Measurements from ENCODE around the gene NUDT14. TPM values are rescaled to one million over a fixed set of nuclear protein-coding genes. Genes with fewer than 3 reads are reported as not detected.

The NUDT14 gene
- total and polyA plus RNA-seq, 2 of the 8 experiments (the other 6 are each of a cell fraction or from before 2014, with no cell fraction given) = 25.5 to 33.3 TPM

- ChIA-PET POLR2A (ENCODE audit: partially characterized antibody) (interaction anchor here (0.7 kb wide), 1 partner anchor 158 kb away, joined by 4 read pairs; no protein-coding TSS in a partner anchor), CTCF (ENCODE audit: partially characterized antibody) (interaction anchor here (0.8 to 1.5 kb wide), 5 partner anchors 14 to 70 kb away, joined by 3 to 5 read pairs (median 3); no protein-coding TSS in a partner anchor)
- Histone ChIP-seq H3K79me2 (ENCODE audit: control insufficient read depth in 1 of 2, insufficient read depth in 2 of 2, low read length in 2 of 2) (no peaks in the 10 kb centered on the region), H2AK5ac (ENCODE audit: low read depth, low read length) (no peak overlapping the region), H2BK120ac (replicated peaks; ENCODE audit: low read depth, low read length) (no peak overlapping the region), H3K4me1 (replicated peaks in 1 of 4; ENCODE audit: control insufficient read depth in 3 of 4, insufficient read depth in 4 of 4, low read length in 3 of 4) (peaks cover 0 to 6% (median 0%) of the 10 kb centered on the region in 4 experiments; a peak in 5 of 7 replicates), H3K56ac (replicated peaks; ENCODE audit: insufficient read length, low read depth, low read length) (no peak overlapping the region), H3K23ac (ENCODE audit: insufficient read length) (no peak overlapping the region), H3K27ac (ENCODE audit: low read depth, low read length) (no peak overlapping the region), H3K27me3 (replicated peaks in 1 of 4; ENCODE audit: control insufficient read depth in 3 of 4, extremely low read depth in 1 of 4, insufficient read depth in 3 of 4, low read length in 3 of 4) (no peaks in the 10 kb centered on the region), H3K36me3 (ENCODE audit: control insufficient read depth in 2 of 4, insufficient read depth in 4 of 4, low read length in 3 of 4) (no peaks in the 10 kb centered on the region), H3K9me3 (ENCODE audit: insufficient read depth in 2 of 2, low read depth in 1 of 2, low read length in 1 of 2) (no peaks in the 10 kb centered on the region), H2BK15ac (ENCODE audit: low read length) (no peak overlapping the region), H4K8ac (ENCODE audit: extremely low read depth, insufficient read depth, low read length) (no peak overlapping the region; the same call in 1 of the 2 replicates), H4K91ac (replicated peaks; ENCODE audit: insufficient read length, low read length) (no peak overlapping the region), H3K9ac (replicated peaks in 1 of 4; ENCODE audit: extremely low read depth in 1 of 4, low read depth in 3 of 4, low read length in 3 of 4) (no peak overlapping the region), H4K20me1 (replicated peaks in 1 of 2; ENCODE audit: control insufficient read depth in 1 of 2, insufficient read depth in 2 of 2, low read length in 2 of 2) (peaks cover 0 to 6% of the 10 kb centered on the region in 2 experiments), H2AFZ (ENCODE audit: low read length) (no peak overlapping the region), H3K18ac (ENCODE audit: extremely low read depth, low read length) (no peak overlapping the region), H3K79me1 (ENCODE audit: low read depth, low read length) (peaks cover 4% of the 10 kb centered on the region; the same call in 1 of the 2 replicates), H2BK12ac (ENCODE audit: low read depth, low read length) (no peak overlapping the region), H3K4me3 (ENCODE audit: extremely low read depth in 1 of 4, insufficient read depth in 2 of 4, low read depth in 3 of 4, low read length in 4 of 4) (no peak overlapping the region), H4K5ac (ENCODE audit: insufficient read length, low read depth, low read length) (no peak overlapping the region), H3K14ac (ENCODE audit: insufficient read length) (no peak overlapping the region), H2BK20ac (ENCODE audit: low read length) (no peak overlapping the region), H2BK5ac (ENCODE audit: low read depth, low read length) (no peak overlapping the region), H3K4ac (replicated peaks; ENCODE audit: insufficient read length, low read depth, low read length) (no peak overlapping the region), H3K4me2 (ENCODE audit: insufficient read depth in 1 of 2, low read depth in 2 of 2, low read length in 2 of 2) (no peak overlapping the region), H3K23me2 (ENCODE audit: low read depth, low read length) (0 out of 2 replicates have a peak, but pooled peaks cover 2% of the 10 kb centered on the region)
- no peak for FAIRE-seq
- DNase-seq (ENCODE audit: low read depth in 1 of 2, low spot score in 2 of 2) = no peak
- 89% methylated on average over 6 of the region's 12 CpGs; no CpG with 5 or more reads in 1 of the 2 experiments for WGBS, 2 experiments (ENCODE audit: extremely low coverage in 1 of 2, insufficient coverage in 1 of 2, insufficient read length in 1 of 2, insufficient replicate concordance in 2 of 2, low coverage in 1 of 2, low lambda C conversion rate in 2 of 2, missing lambda C conversion rate in 1 of 2)
- no peak for TF ChIP-seq MAFK (IDR thresholded peaks at IDR 0.05; ENCODE audit: low read depth, low read length)
- TF ChIP-seq YY1 (IDR thresholded peaks at IDR 0.05; ENCODE audit: low read depth, low read length) = no peak
- no peak for TF ChIP-seq TAF1 (IDR thresholded peaks at IDR 0.05; ENCODE audit: low read depth, low read length)
- no peak for TF ChIP-seq EZH2 (IDR thresholded peaks at IDR 0.05; ENCODE audit: low read depth, low read length, severe bottlenecking)
- TF ChIP-seq ZNF274 (IDR thresholded peaks at IDR 0.05; ENCODE audit: borderline replicate concordance, extremely low read depth, low read length) = no peak
- no peak for TF ChIP-seq TAF7 (optimal IDR thresholded peaks at IDR 0.05; ENCODE audit: borderline replicate concordance, low read depth, low read length)
These were observed 22.3 kb downstream of the NUDT14 start for GRCh38 chr14:105158794-105159193.
